Tibial nerve (tissue), 3 donors: ENCODE results near the gene ACBD3.

Experiments used
- CTCF ChIP-seq, 5 experiments: fragments of 200-600 bp in 3 of 5; fragments of 450-650 bp in 2 of 5; sonication (generic) in 3 of 5; IDR thresholded peaks; one replicate each; pipeline ENCODE4 v1.5.1; 2016 to 2019; ENCODE audit warnings: antibody characterized with exemption in 5 of 5, mild to moderate bottlenecking in 3 of 5, moderate library complexity in 2 of 5
- POLR2A ChIP-seq, 2 donors: fragments of 450-650 bp; IDR thresholded peaks; one replicate each; pipeline ENCODE4 v1.6.1; 2017; ENCODE audit warnings: antibody characterized with exemption in 2 of 2, mild to moderate bottlenecking in 2 of 2, moderate library complexity in 2 of 2

- peak; percentile 86 to 98 (median 91) for TF ChIP-seq CTCF (IDR thresholded peaks at IDR 0.05)
- TF ChIP-seq POLR2A (IDR thresholded peaks at IDR 0.05) = no peak
These were observed 61.4 kb downstream of the ACBD3 start for GRCh38 chr1:226125097-226125630.
